ENCODE results near the gene ARX. TPM values are rescaled to one million over a fixed set of nuclear protein-coding genes. Genes with fewer than 3 reads are reported as not detected.

ARX gene
- total and polyA plus RNA-seq, 2 of the 8 experiments (the other 6 are each of a cell fraction or from before 2014, with no cell fraction given): not detected

DNA sequence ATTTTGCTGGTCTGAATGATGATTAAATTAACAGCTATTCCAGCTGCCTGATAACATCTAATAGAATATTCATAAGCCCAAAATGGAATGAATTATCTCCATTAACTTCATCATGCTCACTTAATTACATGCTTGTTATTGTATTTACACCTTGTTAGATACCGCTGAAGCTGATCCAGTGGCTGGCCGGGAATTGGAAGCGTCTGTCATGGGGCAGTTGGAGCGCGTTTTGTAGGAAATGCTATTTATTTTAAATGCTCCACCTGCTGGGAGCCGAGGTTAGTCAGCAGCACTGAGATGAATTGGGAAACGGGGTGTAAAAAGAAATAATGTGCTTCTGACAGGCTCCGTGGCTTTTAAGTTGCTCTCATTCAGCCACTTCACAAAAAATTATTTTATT lies 25.2 kb downstream of the ARX start:
- Histone ChIP-seq H4K8ac (ENCODE audit: extremely low read depth, insufficient read depth, low read length) (no peak overlapping the region), H3K9ac (replicated peaks in 1 of 4; ENCODE audit: extremely low read depth in 1 of 4, low read depth in 3 of 4, low read length in 3 of 4) (no peak overlapping the region)

More for the DNA sequence above, 25.2 kb downstream of the ARX start:
- Histone ChIP-seq H3K23me2 (ENCODE audit: low read depth, low read length) (no peaks in the 10 kb centered on the region), H3K23ac (ENCODE audit: insufficient read length) (no peak overlapping the region), H2BK12ac (ENCODE audit: low read depth, low read length) (no peak overlapping the region), H3K36me3 (ENCODE audit: control insufficient read depth in 2 of 4, insufficient read depth in 4 of 4, low read length in 3 of 4) (no peaks in the 10 kb centered on the region), H3K79me1 (ENCODE audit: low read depth, low read length) (no peaks in the 10 kb centered on the region), H3K4me2 (ENCODE audit: insufficient read depth in 1 of 2, low read depth in 2 of 2, low read length in 2 of 2) (no peak overlapping the region), H3K14ac (ENCODE audit: insufficient read length) (no peak overlapping the region), H3K27ac (ENCODE audit: low read depth, low read length) (no peak overlapping the region), H3K27me3 (replicated peaks in 1 of 4; ENCODE audit: control insufficient read depth in 3 of 4, extremely low read depth in 1 of 4, insufficient read depth in 3 of 4, low read length in 3 of 4) (no peaks in the 10 kb centered on the region), H3K4me3 (ENCODE audit: extremely low read depth in 1 of 4, insufficient read depth in 2 of 4, low read depth in 3 of 4, low read length in 4 of 4) (no peak overlapping the region), H2BK5ac (ENCODE audit: low read depth, low read length) (no peak overlapping the region), H3K4ac (replicated peaks; ENCODE audit: insufficient read length, low read depth, low read length) (no peak overlapping the region), H3K56ac (replicated peaks; ENCODE audit: insufficient read length, low read depth, low read length) (no peak overlapping the region), H2BK20ac (ENCODE audit: low read length) (no peak overlapping the region), H2BK120ac (replicated peaks; ENCODE audit: low read depth, low read length) (no peak overlapping the region), H2AFZ (ENCODE audit: low read length) (no peak overlapping the region), H4K5ac (ENCODE audit: insufficient read length, low read depth, low read length) (no peak overlapping the region), H2BK15ac (ENCODE audit: low read length) (no peak overlapping the region), H4K20me1 (replicated peaks in 1 of 2; ENCODE audit: control insufficient read depth in 1 of 2, insufficient read depth in 2 of 2, low read length in 2 of 2) (no peaks in the 10 kb centered on the region), H3K18ac (ENCODE audit: extremely low read depth, low read length) (no peak overlapping the region), H2AK5ac (ENCODE audit: low read depth, low read length) (no peak overlapping the region), H3K4me1 (replicated peaks in 1 of 4; ENCODE audit: control insufficient read depth in 3 of 4, insufficient read depth in 4 of 4, low read length in 3 of 4) (peaks cover 0 to 15% (median 11%) of the 10 kb centered on the region in 4 experiments), H4K91ac (replicated peaks; ENCODE audit: insufficient read length, low read length) (no peak overlapping the region), H3K79me2 (ENCODE audit: control insufficient read depth in 1 of 2, insufficient read depth in 2 of 2, low read length in 2 of 2) (no peaks in the 10 kb centered on the region), H3K9me3 (ENCODE audit: insufficient read depth in 2 of 2, low read depth in 1 of 2, low read length in 1 of 2) (no peaks in the 10 kb centered on the region)
- ChIA-PET CTCF (ENCODE audit: partially characterized antibody) (interaction anchor here (0.6 kb wide), 1 partner anchor 21 kb away, joined by 3 read pairs; no protein-coding TSS in a partner anchor), POLR2A (ENCODE audit: partially characterized antibody) (no interaction called here)
- DNase-seq (ENCODE audit: low read depth in 1 of 2, low spot score in 2 of 2) (no peak), FAIRE-seq (peak; percentile 80)
- WGBS, 2 experiments (ENCODE audit: extremely low coverage in 1 of 2, insufficient coverage in 1 of 2, insufficient read length in 1 of 2, insufficient replicate concordance in 2 of 2, low coverage in 1 of 2, low lambda C conversion rate in 2 of 2, missing lambda C conversion rate in 1 of 2): 47% methylated on average over 8 of the region's 8 CpGs; no CpG with 5 or more reads in 1 of the 2 experiments
- TF ChIP-seq RAD21 (IDR thresholded peaks at IDR 0.05 in 1 of 2, conservative IDR thresholded peaks at IDR 0.05 in 1 of 2; ENCODE audit: low read depth in 2 of 2, low read length in 2 of 2): peak in 1 of 2 experiments; percentile 25; a peak in 1 of 4 replicates
- TF ChIP-seq, protein P1, sequence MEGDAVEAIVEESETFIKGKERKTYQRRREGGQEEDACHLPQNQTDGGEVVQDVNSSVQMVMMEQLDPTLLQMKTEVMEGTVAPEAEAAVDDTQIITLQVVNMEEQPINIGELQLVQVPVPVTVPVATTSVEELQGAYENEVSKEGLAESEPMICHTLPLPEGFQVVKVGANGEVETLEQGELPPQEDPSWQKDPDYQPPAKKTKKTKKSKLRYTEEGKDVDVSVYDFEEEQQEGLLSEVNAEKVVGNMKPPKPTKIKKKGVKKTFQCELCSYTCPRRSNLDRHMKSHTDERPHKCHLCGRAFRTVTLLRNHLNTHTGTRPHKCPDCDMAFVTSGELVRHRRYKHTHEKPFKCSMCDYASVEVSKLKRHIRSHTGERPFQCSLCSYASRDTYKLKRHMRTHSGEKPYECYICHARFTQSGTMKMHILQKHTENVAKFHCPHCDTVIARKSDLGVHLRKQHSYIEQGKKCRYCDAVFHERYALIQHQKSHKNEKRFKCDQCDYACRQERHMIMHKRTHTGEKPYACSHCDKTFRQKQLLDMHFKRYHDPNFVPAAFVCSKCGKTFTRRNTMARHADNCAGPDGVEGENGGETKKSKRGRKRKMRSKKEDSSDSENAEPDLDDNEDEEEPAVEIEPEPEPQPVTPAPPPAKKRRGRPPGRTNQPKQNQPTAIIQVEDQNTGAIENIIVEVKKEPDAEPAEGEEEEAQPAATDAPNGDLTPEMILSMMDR (IDR thresholded peaks at IDR 0.05; ENCODE audit: control extremely low read depth in 1 of 3, insufficient read depth in 1 of 3, low read depth in 1 of 3, low read length in 3 of 3): peak in 2 of 3 experiments; percentile 7 to 18; a peak in 2 of 4 replicates
- no peak for TF ChIP-seq CHD1 (IDR thresholded peaks at IDR 0.05; ENCODE audit: low read depth, low read length)
- TF ChIP-seq TAF1 (IDR thresholded peaks at IDR 0.05; ENCODE audit: low read depth, low read length): no peak
